CD4-positive, CD25-positive, alpha-beta regulatory T cell (primary cell): ENCODE results near the gene TGM3. TPM values are rescaled to one million over a fixed set of nuclear protein-coding genes. Genes with fewer than 3 reads are reported as not detected.

ENCODE experiments used
- ATAC-seq, 2 donors: fragments of 150-1000 bp; cut with Tn5 transposase; one replicate each; pipeline ENCODE4 v1.10.0; 2021; ENCODE audit warnings: low read depth in 2 of 2, moderate number of reproducible peaks in 2 of 2, moderate library complexity in 1 of 2
- DNase-seq, 3 donors: peaks; one replicate each; pipeline versions ENCODE4 v3.0.0 to v3.0.0-alpha.2; 2012 to 2022; ENCODE audit warnings: mixed read lengths in 1 of 3
- H3K27ac ChIP-seq: one replicate; pipeline ENCODE4 v1.7.0; 2013; ENCODE audit warnings: mild to moderate bottlenecking, low read length; ENCODE audit not compliant: insufficient read depth, poor library complexity, severe bottlenecking
- H3K27me3 ChIP-seq: one replicate; pipeline ENCODE4 v1.7.0; 2013; ENCODE audit warnings: low read length; ENCODE audit not compliant: control insufficient read depth, insufficient read depth
- H3K36me3 ChIP-seq: one replicate; pipeline ENCODE4 v1.7.0; 2013; ENCODE audit warnings: mild to moderate bottlenecking, low read length, moderate library complexity; ENCODE audit not compliant: control insufficient read depth, insufficient read depth
- H3K4me1 ChIP-seq: 2 replicates; pipeline ENCODE4 v1.7.0; 2013; ENCODE audit warnings: mild to moderate bottlenecking, low read length; ENCODE audit not compliant: insufficient read depth, control insufficient read depth, poor library complexity, severe bottlenecking
- H3K4me3 ChIP-seq: one replicate; pipeline ENCODE4 v1.7.0; 2013; ENCODE audit warnings: low read depth, mild to moderate bottlenecking, low read length, moderate library complexity
- H3K9me3 ChIP-seq, 2 experiments: 1 replicate in 1 of 2; 2 replicates in 1 of 2; pipeline ENCODE4 v1.7.0; 2013; ENCODE audit warnings: low read length in 2 of 2, mild to moderate bottlenecking in 1 of 2, moderate library complexity in 1 of 2; ENCODE audit not compliant: control insufficient read depth in 2 of 2
- H3K27ac Mint-ChIP-seq, 3 donors: one replicate each; pipeline ENCODE4 v1.8.0; 2020 to 2022; ENCODE audit warnings: mild to moderate bottlenecking in 3 of 3, mixed read lengths in 3 of 3, moderate library complexity in 2 of 3
- H3K27me3 Mint-ChIP-seq: one replicate; pipeline ENCODE4 v1.8.0; 2022; ENCODE audit warnings: mild to moderate bottlenecking, mixed read lengths
- H3K36me3 Mint-ChIP-seq: one replicate; pipeline ENCODE4 v1.8.0; 2020; ENCODE audit warnings: mixed read lengths
- H3K4me1 Mint-ChIP-seq, 4 donors: one replicate each; pipeline ENCODE4 v1.8.0; 2020 to 2022; ENCODE audit warnings: mixed read lengths in 4 of 4, mild to moderate bottlenecking in 1 of 4
- H3K4me3 Mint-ChIP-seq, 4 donors: one replicate each; pipeline ENCODE4 v1.8.0; 2020 to 2022; ENCODE audit warnings: mild to moderate bottlenecking in 4 of 4, mixed read lengths in 4 of 4, moderate library complexity in 3 of 4
- H3K9me3 Mint-ChIP-seq, 7 donors: one replicate each; pipeline ENCODE4 v1.8.0; 2020 to 2022; ENCODE audit warnings: mixed read lengths in 7 of 7, mild to moderate bottlenecking in 3 of 7, moderate library complexity in 2 of 7
- polyA plus RNA-seq, 4 donors: library from polyadenylated mRNA; unstranded; fragments of 300-500 nt; fragmentation: Illumina TruSeq; gene quantifications; one replicate each; pipeline ENCODE4 v1.2.3, GENCODE V29; 2021
- total RNA-seq: library from RNA; stranded (reverse); gene quantifications from one replicate; pipeline ENCODE4 v1.2.3, GENCODE V29; 2022

The TGM3 gene
- total and polyA plus RNA-seq, 5 donors from 2014 or later = not detected

DNA sequence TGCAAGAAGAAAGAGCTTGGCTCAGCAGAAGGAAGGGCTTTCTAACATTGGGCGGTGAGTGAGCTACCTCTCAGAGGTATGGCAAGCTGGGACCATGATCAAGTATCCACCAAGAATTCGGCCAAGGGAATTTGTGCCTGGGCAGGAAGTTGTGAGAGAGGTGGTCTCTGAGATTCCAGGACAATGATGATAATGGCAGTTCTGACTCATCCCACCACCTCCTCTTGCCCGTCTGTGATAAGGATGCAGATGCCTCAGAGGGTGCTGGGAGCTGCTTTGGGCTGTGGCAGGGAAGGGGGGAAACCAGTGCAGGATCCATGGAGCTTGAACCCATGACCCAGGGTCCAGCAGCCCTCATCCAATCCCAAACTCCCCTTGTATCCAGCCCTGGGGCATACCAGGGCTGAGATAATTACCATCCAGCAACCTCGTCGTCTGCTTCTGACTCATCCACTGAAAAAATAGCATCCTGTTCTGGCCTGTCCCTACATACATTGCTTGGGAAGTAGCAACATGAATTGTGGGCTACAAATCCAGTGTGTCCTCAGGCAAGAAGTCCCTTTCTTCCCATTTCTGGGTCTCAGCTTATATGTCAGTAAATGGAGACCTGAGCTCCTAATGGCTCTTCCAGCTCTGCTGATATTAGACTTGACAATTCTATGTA is 90.8 kb downstream of the TGM3 start:
- H3K4me1 Mint-ChIP-seq = no peaks in the 10 kb centered on the region
- no peak overlapping the region for H3K4me3 Mint-ChIP-seq
- H3K4me1 ChIP-seq = no peaks in the 10 kb centered on the region
- DNase-seq (no peak), ATAC-seq (no peak)
- peaks cover 4% of the 10 kb centered on the region for H3K27me3 Mint-ChIP-seq
- H3K9me3 Mint-ChIP-seq = peaks cover 0 to 22% (median 4%) of the 10 kb centered on the region in 7 donors
- H3K9me3 ChIP-seq = peaks cover 10 to 22% of the 10 kb centered on the region in 2 experiments
- H3K27ac Mint-ChIP-seq = no peak overlapping the region
- H3K27ac ChIP-seq = no peak overlapping the region
- no peak overlapping the region for H3K4me3 ChIP-seq
- no peaks in the 10 kb centered on the region for H3K27me3 ChIP-seq
- no peaks in the 10 kb centered on the region for H3K36me3 Mint-ChIP-seq
- H3K36me3 ChIP-seq = no peaks in the 10 kb centered on the region

DNA sequence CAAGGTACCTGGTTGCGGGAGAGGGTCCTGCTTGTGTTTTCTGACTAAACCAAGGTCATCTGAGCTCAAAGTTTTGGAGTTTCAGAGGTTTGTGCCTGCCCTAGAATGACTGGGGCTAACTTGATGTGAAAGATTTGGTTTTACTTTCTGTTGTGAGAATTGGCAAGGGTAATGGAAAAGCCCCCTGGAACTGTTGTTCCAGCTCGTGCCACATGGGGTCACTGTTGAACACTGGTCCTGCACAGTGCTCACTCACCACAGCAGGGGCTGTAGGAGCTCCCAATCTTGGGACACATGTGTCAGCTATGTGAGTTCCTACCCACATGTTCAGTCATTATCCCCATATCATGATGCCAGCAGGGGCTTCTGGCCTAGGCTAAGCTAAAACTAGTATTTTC is 91.4 kb downstream of the TGM3 start:
- Mint-ChIP-seq H3K27me3 (peaks cover 4% of the 10 kb centered on the region), H3K36me3 (no peaks in the 10 kb centered on the region), H3K9me3 (peaks cover 0 to 22% (median 4%) of the 10 kb centered on the region in 7 donors), H3K4me1 (no peaks in the 10 kb centered on the region), H3K27ac (no peak overlapping the region), H3K4me3 (no peak overlapping the region)
- peak; percentile 31 to 39 for ATAC-seq
- Histone ChIP-seq H3K9me3 (peaks cover 10 to 22% of the 10 kb centered on the region in 2 experiments), H3K27me3 (no peaks in the 10 kb centered on the region), H3K4me3 (no peak overlapping the region), H3K4me1 (no peaks in the 10 kb centered on the region), H3K27ac (no peak overlapping the region), H3K36me3 (no peaks in the 10 kb centered on the region)
- peak in 1 of 3 donors; percentile 70 for DNase-seq

DNA sequence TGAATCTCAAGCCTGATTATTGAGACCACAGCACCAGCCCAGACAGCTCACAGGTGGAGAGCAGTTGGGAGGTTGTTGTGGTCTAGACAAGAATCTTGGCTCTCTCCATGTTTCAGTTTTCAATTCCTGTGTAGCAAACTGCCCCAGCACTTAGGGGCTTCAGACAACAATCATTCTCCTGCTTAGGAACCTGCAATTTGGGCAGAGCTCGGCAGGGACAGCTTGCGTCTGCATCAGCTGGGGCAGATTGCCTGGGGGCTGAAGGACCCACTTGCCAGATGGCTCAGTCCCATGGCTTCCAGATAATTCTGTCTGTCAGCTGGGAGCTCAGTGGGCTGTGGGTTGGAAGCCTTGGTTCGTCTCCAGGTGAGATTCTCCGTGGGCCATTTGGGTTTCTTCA is 91.8 kb downstream of the TGM3 start:
- Mint-ChIP-seq H3K9me3 (peaks cover 0 to 22% (median 4%) of the 10 kb centered on the region in 7 donors), H3K27ac (no peak overlapping the region), H3K4me1 (no peaks in the 10 kb centered on the region), H3K36me3 (no peaks in the 10 kb centered on the region), H3K27me3 (peaks cover 4% of the 10 kb centered on the region), H3K4me3 (no peak overlapping the region)
- ATAC-seq (no peak), DNase-seq (no peak)
- no peaks in the 10 kb centered on the region for H3K27me3 ChIP-seq
- no peak overlapping the region for H3K27ac ChIP-seq
- H3K9me3 ChIP-seq = peaks cover 10 to 22% of the 10 kb centered on the region in 2 experiments
- H3K4me3 ChIP-seq = no peak overlapping the region
- H3K36me3 ChIP-seq = no peaks in the 10 kb centered on the region
- H3K4me1 ChIP-seq = no peaks in the 10 kb centered on the region

Other genes starting within 250 kb of the TGM3 start
- 15.7 TPM for gene STK35, start 194.2 kb upstream of the TGM3 start, total RNA-seq
- 1 to 10 TPM; 5.1 to 8.5 (median 7.4) TPM for gene STK35, start 194.2 kb upstream of the TGM3 start, polyA plus RNA-seq
- gene TGM6, start 84.9 kb downstream of the TGM3 start, total RNA-seq = not detected
- gene TGM6, start 84.9 kb downstream of the TGM3 start, polyA plus RNA-seq = not detected
- gene SNRPB, start 174.8 kb downstream of the TGM3 start, total RNA-seq = 132 TPM
- gene SNRPB, start 174.8 kb downstream of the TGM3 start, polyA plus RNA-seq = 100 to 1,000 TPM; 276 to 370 (median 300) TPM
- 3.8 TPM for gene ZNF343, start 212.9 kb downstream of the TGM3 start, total RNA-seq
- gene ZNF343, start 212.9 kb downstream of the TGM3 start, polyA plus RNA-seq = 1 to 10 TPM; 2.5 to 4.8 (median 3.3) TPM
- not detected for gene TMC2, start 240.6 kb downstream of the TGM3 start, total RNA-seq
- not detected for gene TMC2, start 240.6 kb downstream of the TGM3 start, polyA plus RNA-seq